B cell (primary cell): ENCODE measurements around the gene DYRK1A. TPM values are rescaled to one million over a fixed set of nuclear protein-coding genes. Genes with fewer than 3 reads are reported as not detected.

Source experiments
- ATAC-seq: fragments of 200-7000 bp; cut with Tn5 transposase; one replicate; pipeline ENCODE4 v1.10.0; 2021; ENCODE audit warnings: low read depth, mild to moderate bottlenecking, moderate number of reproducible peaks, moderate library complexity
- CTCF ChIA-PET: fragments of 350-600 bp; sonication (Branson Sonifier 250); formaldehyde crosslinking; loops from one replicate; lab custom pipeline; 2021; ENCODE audit warnings: antibody characterized with exemption, inconsistent platforms; lab: Charles Lee
- POLR2A ChIA-PET: fragments of 350-600 bp; sonication (Branson Sonifier 250); formaldehyde crosslinking; loops from one replicate; lab custom pipeline; 2021; ENCODE audit warnings: antibody characterized with exemption; lab: Charles Lee
- DNase-seq: peaks from one replicate; pipeline ENCODE4 v3.0.0; 2013
- H2AFZ ChIP-seq: 2 replicates; pipeline ENCODE4 v1.6.1; 2012; ENCODE audit warnings: mild to moderate bottlenecking, low read depth, low read length; ENCODE audit not compliant: insufficient read depth, poor library complexity, severe bottlenecking
- H3K27ac ChIP-seq, 2 donors: 1 replicate in 1 of 2; 2 replicates in 1 of 2; pipeline ENCODE4 v1.5.1; 2012 to 2013; ENCODE audit warnings: low read length in 2 of 2, mild to moderate bottlenecking in 2 of 2, moderate library complexity in 1 of 2
- H3K27me3 ChIP-seq, 4 experiments: fragments of 200-600 bp in 1 of 4; sonication (generic) in 1 of 4; replicated peaks in 1 of 4; 1 replicate in 2 of 4; 2 replicates in 2 of 4; pipeline versions ENCODE4 v1.6.1 to v1.7.0; 2013 to 2016; ENCODE audit warnings: low read length in 3 of 4, mild to moderate bottlenecking in 2 of 4, mixed read lengths in 1 of 4, moderate library complexity in 1 of 4; ENCODE audit not compliant: insufficient read depth in 4 of 4, control insufficient read depth in 3 of 4; ENCODE audit errors: control extremely low read depth in 1 of 4
- H3K36me3 ChIP-seq, 2 experiments: replicated peaks in 1 of 2; 1 replicate in 1 of 2; 2 replicates in 1 of 2; pipeline versions ENCODE4 v1.6.1 to v1.7.1; 2013; ENCODE audit warnings: low read length in 1 of 2; ENCODE audit not compliant: insufficient read depth in 2 of 2, control insufficient read depth in 1 of 2; ENCODE audit errors: control extremely low read depth in 1 of 2, extremely low read depth in 1 of 2
- H3K4me1 ChIP-seq, 2 donors: fragments of 200-600 bp in 1 of 2; sonication (generic) in 1 of 2; 1 replicate in 1 of 2; 2 replicates in 1 of 2; pipeline versions ENCODE4 v1.5.1 to v1.6.1; 2013 to 2017; ENCODE audit warnings: low read length in 2 of 2; ENCODE audit not compliant: control insufficient read depth in 2 of 2, insufficient read depth in 2 of 2
- H3K4me2 ChIP-seq: replicated peaks from 2 replicates; pipeline ENCODE3; 2012; ENCODE audit warnings: mild to moderate bottlenecking, low read depth, low read length; ENCODE audit not compliant: poor library complexity, severe bottlenecking
- H3K4me3 ChIP-seq, 5 experiments: fragments of 200-600 bp in 1 of 5; sonication (generic) in 1 of 5; 1 replicate in 3 of 5; 2 replicates in 2 of 5; pipeline versions ENCODE4 v1.5.1 to v1.7.0; 2011 to 2016; ENCODE audit warnings: low read length in 4 of 5, mild to moderate bottlenecking in 4 of 5, low read depth in 2 of 5, control low read depth in 1 of 5, moderate library complexity in 1 of 5; ENCODE audit not compliant: insufficient read depth in 1 of 5; ENCODE audit errors: control extremely low read depth in 1 of 5, extremely low read depth in 1 of 5
- H3K79me2 ChIP-seq: fragments of 200-600 bp; sonication (generic); one replicate; pipeline ENCODE4 v1.6.0; 2016; ENCODE audit warnings: low read length; ENCODE audit not compliant: control insufficient read depth, insufficient read depth
- H3K9ac ChIP-seq: fragments of 200-600 bp; sonication (generic); 2 replicates; pipeline ENCODE4 v1.6.1; 2017; ENCODE audit warnings: mild to moderate bottlenecking, low read length, moderate library complexity
- H3K9me3 ChIP-seq, 3 donors: one replicate each; pipeline versions ENCODE4 v1.6.1 to v1.7.1; 2013; ENCODE audit warnings: low read length in 2 of 3; ENCODE audit not compliant: control insufficient read depth in 2 of 3, insufficient read depth in 1 of 3; ENCODE audit errors: control extremely low read depth in 1 of 3
- H4K20me1 ChIP-seq: 2 replicates; pipeline ENCODE4 v1.6.0; 2012; ENCODE audit warnings: mild to moderate bottlenecking, low read length; ENCODE audit not compliant: insufficient read depth, control insufficient read depth, poor library complexity, severe bottlenecking
- H3K27ac Mint-ChIP-seq: one replicate; pipeline ENCODE4 v1.8.0; 2021; ENCODE audit warnings: mixed read lengths
- H3K27me3 Mint-ChIP-seq: one replicate; pipeline ENCODE4 v1.8.0; 2021; ENCODE audit warnings: mixed read lengths
- H3K4me1 Mint-ChIP-seq: one replicate; pipeline ENCODE4 v1.8.0; 2021; ENCODE audit warnings: mixed read lengths
- H3K4me3 Mint-ChIP-seq: one replicate; pipeline ENCODE4 v1.8.0; 2021; ENCODE audit warnings: mixed read lengths
- H3K9me3 Mint-ChIP-seq: one replicate; pipeline ENCODE4 v1.8.0; 2022; ENCODE audit warnings: mixed read lengths; ENCODE audit not compliant: insufficient read depth
- EZH2 ChIP-seq: IDR thresholded peaks from 2 replicates; pipeline ENCODE4 v1.6.1; 2012; ENCODE audit warnings: borderline replicate concordance, low read depth, mild to moderate bottlenecking, moderate library complexity, low read length; ENCODE audit not compliant: insufficient read depth, poor library complexity, severe bottlenecking
- WGBS: methylation state at CpG from one replicate; pipeline ENCODE4 v1.1.5; 2013; ENCODE audit warnings: missing lambda C conversion rate; ENCODE audit not compliant: insufficient coverage; 5-methylcytosine and 5-hydroxymethylcytosine counted together
- intact Hi-C: fragments of 100-400 bp; cut with micrococcal nuclease; formaldehyde crosslinking; loops from one replicate; pipeline ENCODE4 v1.10.0; 2022
- polyA plus RNA-seq: library from polyadenylated mRNA; depleted of rRNA; stranded (reverse); fragments of >200 nt; gene quantifications from 2 replicates; pipeline ENCODE4 v1.2.3, GENCODE V29; 2012
- total RNA-seq, 2 donors: library from RNA; stranded (reverse); fragments of 120-200 nt in 1 of 2; gene quantifications; 1 replicate in 1 of 2; 2 replicates in 1 of 2; pipeline versions ENCODE4 v1.2.3 to v1.2.4, GENCODE V29; 2013 to 2022
- TF ChIP-seq, protein P1 (sequence below): fragments of 200-600 bp; IDR thresholded peaks from one replicate; pipeline ENCODE4 v1.8.0; 2022; ENCODE audit warnings: antibody characterized with exemption, mild to moderate bottlenecking

DYRK1A gene
- total and polyA plus RNA-seq, 2 donors (not counting 1 experiment from before 2014, with no cell fraction given) = 46.6 to 147 TPM

- H3K4me1 Mint-ChIP-seq = peaks cover 82% of the 10 kb centered on the region
- CTCF ChIA-PET = no interaction called here
- no peak overlapping the region for H3K27ac Mint-ChIP-seq
- H3K27me3 Mint-ChIP-seq = no peaks in the 10 kb centered on the region
- TF ChIP-seq, protein P1, sequence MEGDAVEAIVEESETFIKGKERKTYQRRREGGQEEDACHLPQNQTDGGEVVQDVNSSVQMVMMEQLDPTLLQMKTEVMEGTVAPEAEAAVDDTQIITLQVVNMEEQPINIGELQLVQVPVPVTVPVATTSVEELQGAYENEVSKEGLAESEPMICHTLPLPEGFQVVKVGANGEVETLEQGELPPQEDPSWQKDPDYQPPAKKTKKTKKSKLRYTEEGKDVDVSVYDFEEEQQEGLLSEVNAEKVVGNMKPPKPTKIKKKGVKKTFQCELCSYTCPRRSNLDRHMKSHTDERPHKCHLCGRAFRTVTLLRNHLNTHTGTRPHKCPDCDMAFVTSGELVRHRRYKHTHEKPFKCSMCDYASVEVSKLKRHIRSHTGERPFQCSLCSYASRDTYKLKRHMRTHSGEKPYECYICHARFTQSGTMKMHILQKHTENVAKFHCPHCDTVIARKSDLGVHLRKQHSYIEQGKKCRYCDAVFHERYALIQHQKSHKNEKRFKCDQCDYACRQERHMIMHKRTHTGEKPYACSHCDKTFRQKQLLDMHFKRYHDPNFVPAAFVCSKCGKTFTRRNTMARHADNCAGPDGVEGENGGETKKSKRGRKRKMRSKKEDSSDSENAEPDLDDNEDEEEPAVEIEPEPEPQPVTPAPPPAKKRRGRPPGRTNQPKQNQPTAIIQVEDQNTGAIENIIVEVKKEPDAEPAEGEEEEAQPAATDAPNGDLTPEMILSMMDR = no peak
- no peak for TF ChIP-seq EZH2
- H4K20me1 ChIP-seq = peaks cover 67% of the 10 kb centered on the region
- intact Hi-C loops = loop anchor here (5.0 kb wide), 1 partner anchor 37 kb away; no protein-coding TSS in a partner anchor
- POLR2A ChIA-PET = interaction anchor here (0.7 kb wide), 1 partner anchor 90 kb away, joined by 3 read pairs; no protein-coding TSS in a partner anchor
- no peak overlapping the region for H3K9ac ChIP-seq
- no peak overlapping the region for H3K4me2 ChIP-seq
- no peak for ATAC-seq
- no peak for DNase-seq
- no peak overlapping the region for H2AFZ ChIP-seq
- no peaks in the 10 kb centered on the region for H3K9me3 ChIP-seq
- H3K4me1 ChIP-seq = peaks cover 37 to 52% of the 10 kb centered on the region in 2 donors
- no peak overlapping the region for H3K4me3 ChIP-seq
- no peaks in the 10 kb centered on the region for H3K9me3 Mint-ChIP-seq
- 89% methylated on average over 2 of the region's 4 CpGs for WGBS
- H3K79me2 ChIP-seq = peaks cover 97% of the 10 kb centered on the region
- peak overlapping the region in 1 of 2 donors; percentile 46 for H3K27ac ChIP-seq
- H3K36me3 ChIP-seq = peaks cover 0 to 12% of the 10 kb centered on the region in 2 experiments
- no peak overlapping the region for H3K4me3 Mint-ChIP-seq
- H3K27me3 ChIP-seq = no peaks in the 10 kb centered on the region
These were observed 93.0 kb downstream of the DYRK1A start for GRCh38 chr21:37459575-37459974.

DNA sequence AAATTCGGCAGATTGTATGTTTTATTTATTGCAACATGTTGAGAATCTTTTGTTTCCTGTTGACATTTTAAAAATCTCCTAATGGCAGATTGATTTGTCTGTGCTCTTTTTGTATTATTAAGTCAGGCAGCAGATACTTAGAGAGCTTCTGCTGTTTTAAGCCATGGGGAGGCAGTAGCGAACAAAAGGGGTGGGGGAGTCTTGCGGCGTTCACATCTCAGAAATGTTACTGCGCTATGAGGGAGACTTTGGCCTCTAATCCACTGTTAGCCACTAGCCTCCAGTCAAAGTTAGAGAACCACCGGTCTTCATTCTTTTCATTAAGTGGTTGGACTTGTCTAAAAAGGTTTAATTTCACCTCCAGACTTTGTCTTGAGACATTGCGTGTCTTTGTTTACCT lies 93.6 kb downstream of the DYRK1A start:
- peaks cover 41 to 55% of the 10 kb centered on the region in 2 donors for H3K4me1 ChIP-seq

More for the DNA sequence above, 93.6 kb downstream of the DYRK1A start:
- peak overlapping the region; percentile 60 for H3K27ac Mint-ChIP-seq
- H3K4me1 Mint-ChIP-seq = peaks cover 82% of the 10 kb centered on the region
- H3K9me3 Mint-ChIP-seq = no peaks in the 10 kb centered on the region
- 100% methylated on average over 1 of the region's 7 CpGs for WGBS
- no peak overlapping the region for H3K27ac ChIP-seq
- H3K9ac ChIP-seq = no peak overlapping the region
- H3K27me3 Mint-ChIP-seq = no peaks in the 10 kb centered on the region
- no peaks in the 10 kb centered on the region for H3K9me3 ChIP-seq
- H4K20me1 ChIP-seq = peaks cover 67% of the 10 kb centered on the region
- H3K27me3 ChIP-seq = no peaks in the 10 kb centered on the region
- intact Hi-C loops = loop anchor here (5.0 kb wide), 1 partner anchor 93 kb away; the partner anchor contains the start of gene DYRK1A
- TF ChIP-seq EZH2 = no peak
- TF ChIP-seq, protein P1 = peak; percentile 15
- POLR2A ChIA-PET = no interaction called here
- ATAC-seq = no peak
- no peak overlapping the region for H3K4me3 Mint-ChIP-seq
- peaks cover 0 to 10% of the 10 kb centered on the region in 2 experiments for H3K36me3 ChIP-seq
- H3K4me3 ChIP-seq = no peak overlapping the region
- H3K79me2 ChIP-seq = peaks cover 97% of the 10 kb centered on the region
- H2AFZ ChIP-seq = no peak overlapping the region
- DNase-seq = no peak
- peak overlapping the region; percentile 19 for H3K4me2 ChIP-seq
- CTCF ChIA-PET = no interaction called here
